MG63 (cell line): ENCODE results near the gene TBKBP1. TPM values are rescaled to one million over a fixed set of nuclear protein-coding genes. Genes with fewer than 3 reads are reported as not detected.

Experiments
- DNase-seq: peaks from one replicate; pipeline ENCODE4 v3.0.0-alpha.2; 2020
- H3K27me3 ChIP-seq: fragments of 250-450 bp; sonication (Bioruptor Pico); 2 replicates; pipeline ENCODE4 v1.5.1; 2020; ENCODE audit warnings: mild to moderate bottlenecking, moderate library complexity
- H3K36me3 ChIP-seq: fragments of 250-450 bp; sonication (Bioruptor Pico); 2 replicates; pipeline ENCODE4 v1.5.1; 2020; ENCODE audit warnings: mild to moderate bottlenecking, moderate library complexity
- H3K4me3 ChIP-seq: fragments of 250-450 bp; sonication (Bioruptor Pico); 2 replicates; pipeline ENCODE4 v1.5.1; 2020; ENCODE audit warnings: mild to moderate bottlenecking, moderate library complexity
- H3K9me3 ChIP-seq: fragments of 250-450 bp; sonication (Bioruptor Pico); 2 replicates; pipeline ENCODE4 v1.5.1; 2020; ENCODE audit warnings: mild to moderate bottlenecking, moderate library complexity
- total RNA-seq: library from RNA; depleted of rRNA; stranded (reverse); fragments of >200 nt; shearing (Covaris generic); gene quantifications from 2 replicates; pipeline ENCODE4 v1.2.3, GENCODE V29; 2014; ENCODE audit warnings: low replicate concordance; rRNA removed

The TBKBP1 gene
- total RNA-seq, 1 experiment from 2014 or later: 8.4 TPM

DNA sequence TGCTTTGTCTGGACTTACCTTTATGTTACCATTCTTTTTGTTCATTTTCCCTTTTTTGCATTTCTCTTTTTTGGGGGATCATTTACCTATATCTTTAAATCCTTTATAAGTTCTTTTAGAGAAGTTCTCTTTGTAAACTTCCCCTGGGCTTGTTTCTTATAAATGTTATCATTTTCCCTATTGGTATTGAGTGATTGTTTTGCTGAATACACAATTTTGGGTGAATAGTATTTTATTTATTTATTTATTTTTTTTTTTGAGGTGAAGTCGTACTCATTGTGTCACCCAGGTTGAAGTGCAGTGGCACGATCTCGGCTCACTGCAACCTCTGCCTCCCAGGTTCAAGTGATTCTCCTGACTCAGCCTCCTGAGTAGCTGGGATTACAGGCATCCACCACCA lies 57.5 kb downstream of the TBKBP1 start:
- Histone ChIP-seq H3K4me3 (no peak overlapping the region), H3K27me3 (peaks cover 46% of the 10 kb centered on the region), H3K9me3 (peaks cover 7% of the 10 kb centered on the region), H3K36me3 (no peaks in the 10 kb centered on the region)
- no peak for DNase-seq

GRCh38 chr17:47757386-47757785 lies 63.4 kb downstream of the TBKBP1 start:
- DNase-seq: no peak
- Histone ChIP-seq H3K9me3 (peaks cover 33% of the 10 kb centered on the region), H3K27me3 (peaks cover 25% of the 10 kb centered on the region), H3K36me3 (no peaks in the 10 kb centered on the region), H3K4me3 (no peak overlapping the region)

- Histone ChIP-seq H3K27me3 (peaks cover 17% of the 10 kb centered on the region), H3K36me3 (no peaks in the 10 kb centered on the region), H3K4me3 (no peak overlapping the region), H3K9me3 (peaks cover 46% of the 10 kb centered on the region)
- DNase-seq: no peak
Measured at GRCh38 chr17:47760409-47761140, 66.6 kb downstream of the TBKBP1 start.

Other genes with a start within 250 kb of the TBKBP1 start
- 48.9 and 50.4 TPM in 2 replicates for gene NPEPPS, start 163.1 kb upstream of the TBKBP1 start, total RNA-seq
- 202 and 291 TPM in 2 replicates for gene KPNB1, start 44.2 kb upstream of the TBKBP1 start, total RNA-seq
- not detected in 2 replicates for gene TBX21, start 39.1 kb downstream of the TBKBP1 start, total RNA-seq
- gene OSBPL7, start 127.6 kb downstream of the TBKBP1 start, total RNA-seq: 3.6 and 11.4 TPM in 2 replicates
- gene MRPL10, start 137.4 kb downstream of the TBKBP1 start, total RNA-seq: 62.6 and 63.0 TPM in 2 replicates
- not detected in 2 replicates for gene LRRC46, start 137.5 kb downstream of the TBKBP1 start, total RNA-seq
- gene SCRN2, start 147.1 kb downstream of the TBKBP1 start, total RNA-seq: 41.8 and 45.0 TPM in 2 replicates
- not detected in 2 replicates for gene SP6, start 157.0 kb downstream of the TBKBP1 start, total RNA-seq
- gene SP2, start 202.1 kb downstream of the TBKBP1 start, total RNA-seq: 0.81 and 2.3 TPM in 2 replicates
- 41.4 and 89.7 TPM in 2 replicates for gene PNPO, start 247.4 kb downstream of the TBKBP1 start, total RNA-seq